ENCODE results near the gene ADCY3.

ADCY3 gene

GRCh38 chr2:24870891-24871705 lies 48.9 kb downstream of the ADCY3 start:
- no peaks in the 10 kb centered on the region for H3K27me3 Mint-ChIP-seq (ENCODE audit: low read depth)
- H3K27ac Mint-ChIP-seq, result no peak overlapping the region
- H3K36me3 Mint-ChIP-seq (ENCODE audit: low read depth), result peaks cover 19% of the 10 kb centered on the region
- H3K9me3 Mint-ChIP-seq, result no peaks in the 10 kb centered on the region
- no peak overlapping the region for H3K4me3 Mint-ChIP-seq
- H3K4me1 Mint-ChIP-seq (ENCODE audit: low read depth), result peaks cover 5% of the 10 kb centered on the region
- DNase-seq (ENCODE audit: low spot score), result no peak

GRCh38 chr2:24870440-24870839 lies 49.6 kb downstream of the ADCY3 start:
- Mint-ChIP-seq H3K4me3 (no peak overlapping the region), H3K27ac (no peak overlapping the region)

GRCh38 chr2:24866946-24867345 lies 53.1 kb downstream of the ADCY3 start:
- no peak for DNase-seq (ENCODE audit: low spot score)
- Mint-ChIP-seq H3K36me3 (ENCODE audit: low read depth) (peaks cover 18% of the 10 kb centered on the region), H3K4me1 (ENCODE audit: low read depth) (peaks cover 7% of the 10 kb centered on the region), H3K27ac (no peak overlapping the region), H3K9me3 (no peaks in the 10 kb centered on the region), H3K4me3 (no peak overlapping the region), H3K27me3 (ENCODE audit: low read depth) (no peaks in the 10 kb centered on the region)

More at GRCh38 chr2:24870440-24870839, 49.6 kb downstream of the ADCY3 start:
- H3K9me3 Mint-ChIP-seq, result no peaks in the 10 kb centered on the region
- peaks cover 7% of the 10 kb centered on the region for H3K4me1 Mint-ChIP-seq (ENCODE audit: low read depth)
- H3K36me3 Mint-ChIP-seq (ENCODE audit: low read depth), result peaks cover 22% of the 10 kb centered on the region
- no peak for DNase-seq (ENCODE audit: low spot score)
- H3K27me3 Mint-ChIP-seq (ENCODE audit: low read depth), result no peaks in the 10 kb centered on the region

- H3K9me3 Mint-ChIP-seq, result no peaks in the 10 kb centered on the region
- no peak for DNase-seq (ENCODE audit: low spot score)
- no peaks in the 10 kb centered on the region for H3K27me3 Mint-ChIP-seq (ENCODE audit: low read depth)
- H3K36me3 Mint-ChIP-seq (ENCODE audit: low read depth), result peaks cover 16% of the 10 kb centered on the region
- no peak overlapping the region for H3K4me3 Mint-ChIP-seq
- no peak overlapping the region for H3K27ac Mint-ChIP-seq
- peaks cover 7% of the 10 kb centered on the region for H3K4me1 Mint-ChIP-seq (ENCODE audit: low read depth)
Observed at GRCh38 chr2:24863641-24864040, 56.4 kb downstream of the ADCY3 start.

- Mint-ChIP-seq H3K4me3 (no peak overlapping the region), H3K9me3 (no peaks in the 10 kb centered on the region), H3K27ac (no peak overlapping the region), H3K27me3 (ENCODE audit: low read depth) (no peaks in the 10 kb centered on the region), H3K36me3 (ENCODE audit: low read depth) (peaks cover 6% of the 10 kb centered on the region), H3K4me1 (ENCODE audit: low read depth) (peaks cover 2% of the 10 kb centered on the region)
- DNase-seq (ENCODE audit: low spot score), result no peak
Observed at GRCh38 chr2:24861500-24861899, 58.5 kb downstream of the ADCY3 start.

GRCh38 chr2:24860631-24861030 lies 59.4 kb downstream of the ADCY3 start:
- Mint-ChIP-seq H3K27me3 (ENCODE audit: low read depth) (no peaks in the 10 kb centered on the region), H3K9me3 (no peaks in the 10 kb centered on the region), H3K36me3 (ENCODE audit: low read depth) (peaks cover 4% of the 10 kb centered on the region), H3K4me1 (ENCODE audit: low read depth) (no peaks in the 10 kb centered on the region), H3K27ac (no peak overlapping the region), H3K4me3 (no peak overlapping the region)
- no peak for DNase-seq (ENCODE audit: low spot score)

- H3K27me3 Mint-ChIP-seq (ENCODE audit: low read depth), result no peaks in the 10 kb centered on the region
- H3K36me3 Mint-ChIP-seq (ENCODE audit: low read depth), result peaks cover 4% of the 10 kb centered on the region
- H3K4me1 Mint-ChIP-seq (ENCODE audit: low read depth), result no peaks in the 10 kb centered on the region
- H3K9me3 Mint-ChIP-seq, result no peaks in the 10 kb centered on the region
- DNase-seq (ENCODE audit: low spot score), result no peak
- H3K4me3 Mint-ChIP-seq, result no peak overlapping the region
- H3K27ac Mint-ChIP-seq, result no peak overlapping the region
Observed at GRCh38 chr2:24859968-24860600, 60.0 kb downstream of the ADCY3 start.

GRCh38 chr2:24858996-24859395 lies 61.0 kb downstream of the ADCY3 start:
- Mint-ChIP-seq H3K27me3 (ENCODE audit: low read depth) (no peaks in the 10 kb centered on the region), H3K27ac (no peak overlapping the region)

GRCh38 chr2:24857746-24858145 lies 62.3 kb downstream of the ADCY3 start:
- Mint-ChIP-seq H3K4me1 (ENCODE audit: low read depth) (no peaks in the 10 kb centered on the region), H3K27ac (no peak overlapping the region), H3K4me3 (no peak overlapping the region), H3K36me3 (ENCODE audit: low read depth) (peaks cover 4% of the 10 kb centered on the region), H3K9me3 (no peaks in the 10 kb centered on the region), H3K27me3 (ENCODE audit: low read depth) (no peaks in the 10 kb centered on the region)
- DNase-seq (ENCODE audit: low spot score), result no peak

More at GRCh38 chr2:24858996-24859395, 61.0 kb downstream of the ADCY3 start:
- Mint-ChIP-seq H3K4me1 (ENCODE audit: low read depth) (no peaks in the 10 kb centered on the region), H3K4me3 (no peak overlapping the region), H3K36me3 (ENCODE audit: low read depth) (peaks cover 4% of the 10 kb centered on the region), H3K9me3 (no peaks in the 10 kb centered on the region)
- DNase-seq (ENCODE audit: low spot score), result no peak

GRCh38 chr2:24856791-24857211 lies 63.2 kb downstream of the ADCY3 start:
- no peak overlapping the region for H3K4me3 Mint-ChIP-seq
- peaks cover 4% of the 10 kb centered on the region for H3K36me3 Mint-ChIP-seq (ENCODE audit: low read depth)
- H3K27me3 Mint-ChIP-seq (ENCODE audit: low read depth), result no peaks in the 10 kb centered on the region
- DNase-seq (ENCODE audit: low spot score), result no peak
- no peaks in the 10 kb centered on the region for H3K9me3 Mint-ChIP-seq
- H3K4me1 Mint-ChIP-seq (ENCODE audit: low read depth), result no peaks in the 10 kb centered on the region
- no peak overlapping the region for H3K27ac Mint-ChIP-seq

- no peak overlapping the region for H3K27ac Mint-ChIP-seq
- no peak for DNase-seq (ENCODE audit: low spot score)
Observed at GRCh38 chr2:24855726-24856125, 64.3 kb downstream of the ADCY3 start.

GRCh38 chr2:24855022-24855622 lies 64.9 kb downstream of the ADCY3 start:
- no peaks in the 10 kb centered on the region for H3K27me3 Mint-ChIP-seq (ENCODE audit: low read depth)
- H3K36me3 Mint-ChIP-seq (ENCODE audit: low read depth), result peaks cover 8% of the 10 kb centered on the region
- H3K27ac Mint-ChIP-seq, result no peak overlapping the region
- no peak for DNase-seq (ENCODE audit: low spot score)
- H3K4me1 Mint-ChIP-seq (ENCODE audit: low read depth), result no peaks in the 10 kb centered on the region
- H3K9me3 Mint-ChIP-seq, result no peaks in the 10 kb centered on the region
- H3K4me3 Mint-ChIP-seq, result no peak overlapping the region

More at GRCh38 chr2:24855726-24856125, 64.3 kb downstream of the ADCY3 start:
- H3K36me3 Mint-ChIP-seq (ENCODE audit: low read depth), result peaks cover 6% of the 10 kb centered on the region
- no peaks in the 10 kb centered on the region for H3K9me3 Mint-ChIP-seq
- H3K4me1 Mint-ChIP-seq (ENCODE audit: low read depth), result no peaks in the 10 kb centered on the region
- H3K27me3 Mint-ChIP-seq (ENCODE audit: low read depth), result no peaks in the 10 kb centered on the region
- no peak overlapping the region for H3K4me3 Mint-ChIP-seq

- no peaks in the 10 kb centered on the region for H3K4me1 Mint-ChIP-seq (ENCODE audit: low read depth)
- no peaks in the 10 kb centered on the region for H3K27me3 Mint-ChIP-seq (ENCODE audit: low read depth)
- H3K9me3 Mint-ChIP-seq, result no peaks in the 10 kb centered on the region
- no peak for DNase-seq (ENCODE audit: low spot score)
- no peak overlapping the region for H3K27ac Mint-ChIP-seq
- H3K4me3 Mint-ChIP-seq, result no peak overlapping the region
- H3K36me3 Mint-ChIP-seq (ENCODE audit: low read depth), result peaks cover 11% of the 10 kb centered on the region
Observed at GRCh38 chr2:24853996-24854395, 66.0 kb downstream of the ADCY3 start.

GRCh38 chr2:24853046-24853445 lies 67.0 kb downstream of the ADCY3 start:
- H3K36me3 Mint-ChIP-seq (ENCODE audit: low read depth), result peaks cover 7% of the 10 kb centered on the region
- no peak overlapping the region for H3K4me3 Mint-ChIP-seq
- H3K27me3 Mint-ChIP-seq (ENCODE audit: low read depth), result no peaks in the 10 kb centered on the region
- DNase-seq (ENCODE audit: low spot score), result no peak
- H3K27ac Mint-ChIP-seq, result no peak overlapping the region
- H3K4me1 Mint-ChIP-seq (ENCODE audit: low read depth), result no peaks in the 10 kb centered on the region
- no peaks in the 10 kb centered on the region for H3K9me3 Mint-ChIP-seq
